K562 (cell line): ENCODE data around the gene EYA3. TPM values are rescaled to one million over a fixed set of nuclear protein-coding genes. Genes with fewer than 3 reads are reported as not detected.
A peak's percentile ranks its signal among the peaks of the same experiment; 100 is the strongest.

Experiments
- ARNT ChIP-seq, 2 experiments: fragments of 450-650 bp; IDR thresholded peaks; 2 replicates each; pipeline ENCODE4 v1.6.1; 2016; ENCODE audit warnings: mild to moderate bottlenecking in 1 of 2
- CTBP1 ChIP-seq: fragments of 450-650 bp; IDR thresholded peaks from 2 replicates; pipeline ENCODE4 v1.6.1; 2016; ENCODE audit warnings: borderline replicate concordance
- GABPB1 ChIP-seq: sonication (generic); formaldehyde crosslinking; IDR thresholded peaks from 2 replicates; pipeline ENCODE4 v1.8.0; 2022; ENCODE audit warnings: mild to moderate bottlenecking, missing genetic modification reagents
- HDAC1 ChIP-seq, 2 experiments: fragments of 450-650 bp; IDR thresholded peaks; 2 replicates each; pipeline ENCODE4 v1.6.1; 2016 to 2017; ENCODE audit warnings: inconsistent platforms in 1 of 2, mild to moderate bottlenecking in 1 of 2, moderate library complexity in 1 of 2
- JUNB ChIP-seq: fragments of 450-650 bp; formaldehyde crosslinking; conservative IDR thresholded peaks from 2 replicates; pipeline ENCODE4 v1.4.0; 2020; ENCODE audit warnings: mild to moderate bottlenecking
- NR2C2 ChIP-seq, 2 experiments: fragments of 200-800 bp in 1 of 2; sonication (Bioruptor generic) in 1 of 2; sonication (generic) in 1 of 2; formaldehyde crosslinking in 1 of 2; IDR thresholded peaks; 2 replicates each; pipeline versions ENCODE4 v1.6.1 to v1.8.0; 2016 to 2022; ENCODE audit warnings: mild to moderate bottlenecking in 1 of 2, missing compliant biosample characterization in 1 of 2, missing genetic modification characterization in 1 of 2, missing genetic modification reagents in 1 of 2
- SMARCA4 ChIP-seq: fragments of 450-650 bp; IDR thresholded peaks from 2 replicates; pipeline ENCODE4 v1.6.1; 2016
- SREBF2 ChIP-seq: sonication (generic); formaldehyde crosslinking; IDR thresholded peaks from 2 replicates; pipeline ENCODE4 v1.4.0; 2020; ENCODE audit warnings: mild to moderate bottlenecking, missing genetic modification reagents
- TCFL5 ChIP-seq: fragments of 250-450 bp; sonication (Bioruptor Pico); conservative IDR thresholded peaks from 2 replicates; pipeline ENCODE4 v1.6.1; 2021; ENCODE audit warnings: mild to moderate bottlenecking, moderate library complexity, matching md5 sums
- TRIM24 ChIP-seq, 2 experiments: fragments of 450-650 bp; IDR thresholded peaks; 2 replicates each; pipeline ENCODE4 v1.6.1; 2016
- ZBTB17 ChIP-seq: fragments of 450-650 bp; formaldehyde crosslinking; IDR thresholded peaks from 2 replicates; pipeline ENCODE4 v1.4.0; 2020; ENCODE audit warnings: mild to moderate bottlenecking
- ZFP36 ChIP-seq: fragments of 150-350 bp; IDR thresholded peaks from 2 replicates; pipeline ENCODE4 v1.6.1; 2018; ENCODE audit warnings: low read length, low read depth; ENCODE audit not compliant: partially characterized antibody
- polyA plus RNA-seq, 8 experiments: library from polyadenylated mRNA; depleted of rRNA in 4 of 8; stranded (reverse) in 5 of 8; unstranded in 3 of 8; fragments of >200 nt; fragmentation: Nextera tagmentation in 2 of 8; fragmentation: Illumina TruSeq in 1 of 8; extraction: Ambion mirVana in 2 of 8; extraction: Trizol in 1 of 8; gene quantifications; 2 replicates each; pipeline versions ENCODE4 v1.2.1 to v1.2.3, GENCODE V29; 2011 to 2014; ENCODE audit warnings: inconsistent platforms in 1 of 8, missing spikeins in 1 of 8
- total RNA-seq, 7 experiments: library from RNA; depleted of rRNA in 6 of 7; stranded (reverse); fragments of >200 nt in 6 of 7; fragmentation: Illumina TruSeq in 2 of 7; extraction: Trizol in 2 of 7; gene quantifications; 2 replicates each; pipeline versions ENCODE4 v1.2.1 to v1.2.3, GENCODE V29; 2011 to 2021; ENCODE audit warnings: low replicate concordance in 1 of 7
- TF ChIP-seq, protein P1 (sequence below): fragments of 450-650 bp; formaldehyde crosslinking; conservative IDR thresholded peaks from 2 replicates; pipeline ENCODE4 v1.4.0; 2022; ENCODE audit warnings: mild to moderate bottlenecking, missing genetic modification characterization
- TF ChIP-seq, protein P2 (sequence below), 3 experiments: fragments of 200-800 bp in 1 of 3; fragments of 250-450 bp in 1 of 3; fragments of 450-650 bp in 1 of 3; sonication (Bioruptor Pico) in 1 of 3; sonication (Bioruptor generic) in 1 of 3; formaldehyde crosslinking in 1 of 3; IDR thresholded peaks; 2 replicates each; pipeline versions ENCODE4 v1.6.1 to v1.8.0; 2016 to 2022; ENCODE audit warnings: mild to moderate bottlenecking in 2 of 3, missing genetic modification characterization in 2 of 3, missing compliant biosample characterization in 1 of 3, moderate library complexity in 1 of 3
- TF ChIP-seq, protein P3 (sequence below): IDR thresholded peaks from 2 replicates; pipeline ENCODE4 v1.6.1; 2011; ENCODE audit warnings: borderline replicate concordance, low read depth, mild to moderate bottlenecking, moderate library complexity, low read length; ENCODE audit not compliant: insufficient read depth, poor library complexity, severe bottlenecking
- TF ChIP-seq, protein P4 (sequence below), 2 experiments: fragments of 450-650 bp; IDR thresholded peaks; 2 replicates each; pipeline ENCODE4 v1.6.1; 2018; ENCODE audit warnings: mild to moderate bottlenecking in 2 of 2, low read depth in 1 of 2; ENCODE audit not compliant: partially characterized antibody in 2 of 2

EYA3 gene
- total and polyA plus RNA-seq, 9 of the 15 experiments (the other 6 are each of a cell fraction or from before 2014, with no cell fraction given), result 21.7 to 64.0 (median 43.6) TPM

DNA sequence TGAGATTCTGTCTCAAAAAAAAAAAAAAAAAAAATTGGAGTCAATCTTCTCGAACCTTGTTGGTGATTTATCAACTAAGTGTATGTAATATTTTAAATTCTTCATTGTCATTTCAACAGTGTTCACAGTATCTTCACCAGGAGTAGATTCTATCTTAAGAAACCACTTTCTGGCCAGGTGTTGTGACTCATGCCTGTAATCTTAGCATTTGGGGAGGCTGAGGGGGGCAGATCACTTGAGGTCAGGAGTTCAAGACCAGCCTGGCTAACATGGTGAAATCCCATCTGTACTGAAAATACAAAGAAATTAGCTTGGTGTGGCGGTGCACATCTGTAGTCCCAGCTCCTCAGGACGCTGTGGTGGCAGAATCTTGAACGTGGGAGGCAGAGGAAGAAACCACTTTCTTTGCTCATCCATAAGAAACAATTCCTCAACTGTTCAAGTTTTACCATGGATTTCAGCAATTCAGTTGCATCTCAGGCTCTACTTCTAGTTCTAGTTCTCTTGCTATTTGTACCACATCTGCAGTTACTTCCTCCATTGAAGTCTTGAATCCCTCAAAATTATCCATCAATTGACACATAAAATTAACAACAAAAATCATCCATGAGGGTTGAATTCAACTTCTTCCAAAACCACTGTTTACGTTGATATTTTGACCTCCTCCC lies 30.4 kb upstream of the EYA3 start (continued):
- TF ChIP-seq, protein P1, sequence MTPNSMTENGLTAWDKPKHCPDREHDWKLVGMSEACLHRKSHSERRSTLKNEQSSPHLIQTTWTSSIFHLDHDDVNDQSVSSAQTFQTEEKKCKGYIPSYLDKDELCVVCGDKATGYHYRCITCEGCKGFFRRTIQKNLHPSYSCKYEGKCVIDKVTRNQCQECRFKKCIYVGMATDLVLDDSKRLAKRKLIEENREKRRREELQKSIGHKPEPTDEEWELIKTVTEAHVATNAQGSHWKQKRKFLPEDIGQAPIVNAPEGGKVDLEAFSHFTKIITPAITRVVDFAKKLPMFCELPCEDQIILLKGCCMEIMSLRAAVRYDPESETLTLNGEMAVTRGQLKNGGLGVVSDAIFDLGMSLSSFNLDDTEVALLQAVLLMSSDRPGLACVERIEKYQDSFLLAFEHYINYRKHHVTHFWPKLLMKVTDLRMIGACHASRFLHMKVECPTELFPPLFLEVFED, result no peak
- TF ChIP-seq CTBP1 (0 out of 2 replicates have a peak, but pooled peaks have one; percentile 19), NR2C2 (CRISPR knock-in tag; IDR thresholded peaks at IDR 0.05) (no peak), NR2C2 (tag; IDR thresholded peaks at IDR 0.05) (peak; percentile 47; the same call in 1 of the 2 replicates), JUNB (CRISPR knock-in tag) (no peak), ZBTB17 (CRISPR knock-in tag) (no peak), ZFP36 (no peak), GABPB1 (CRISPR knock-in tag) (0 out of 2 replicates have a peak, but pooled peaks have one; percentile 32), SMARCA4 (peak; percentile 79), SREBF2 (no peak), TRIM24 (IDR thresholded peaks at IDR 0.05) (peak in 1 of 2 experiments; percentile 25; a peak in 1 of 4 replicates), TCFL5 (CRISPR knock-in tag) (no peak), ARNT (IDR thresholded peaks at IDR 0.05) (no peak), HDAC1 (IDR thresholded peaks at IDR 0.05) (no peak)
- TF ChIP-seq, protein P2, sequence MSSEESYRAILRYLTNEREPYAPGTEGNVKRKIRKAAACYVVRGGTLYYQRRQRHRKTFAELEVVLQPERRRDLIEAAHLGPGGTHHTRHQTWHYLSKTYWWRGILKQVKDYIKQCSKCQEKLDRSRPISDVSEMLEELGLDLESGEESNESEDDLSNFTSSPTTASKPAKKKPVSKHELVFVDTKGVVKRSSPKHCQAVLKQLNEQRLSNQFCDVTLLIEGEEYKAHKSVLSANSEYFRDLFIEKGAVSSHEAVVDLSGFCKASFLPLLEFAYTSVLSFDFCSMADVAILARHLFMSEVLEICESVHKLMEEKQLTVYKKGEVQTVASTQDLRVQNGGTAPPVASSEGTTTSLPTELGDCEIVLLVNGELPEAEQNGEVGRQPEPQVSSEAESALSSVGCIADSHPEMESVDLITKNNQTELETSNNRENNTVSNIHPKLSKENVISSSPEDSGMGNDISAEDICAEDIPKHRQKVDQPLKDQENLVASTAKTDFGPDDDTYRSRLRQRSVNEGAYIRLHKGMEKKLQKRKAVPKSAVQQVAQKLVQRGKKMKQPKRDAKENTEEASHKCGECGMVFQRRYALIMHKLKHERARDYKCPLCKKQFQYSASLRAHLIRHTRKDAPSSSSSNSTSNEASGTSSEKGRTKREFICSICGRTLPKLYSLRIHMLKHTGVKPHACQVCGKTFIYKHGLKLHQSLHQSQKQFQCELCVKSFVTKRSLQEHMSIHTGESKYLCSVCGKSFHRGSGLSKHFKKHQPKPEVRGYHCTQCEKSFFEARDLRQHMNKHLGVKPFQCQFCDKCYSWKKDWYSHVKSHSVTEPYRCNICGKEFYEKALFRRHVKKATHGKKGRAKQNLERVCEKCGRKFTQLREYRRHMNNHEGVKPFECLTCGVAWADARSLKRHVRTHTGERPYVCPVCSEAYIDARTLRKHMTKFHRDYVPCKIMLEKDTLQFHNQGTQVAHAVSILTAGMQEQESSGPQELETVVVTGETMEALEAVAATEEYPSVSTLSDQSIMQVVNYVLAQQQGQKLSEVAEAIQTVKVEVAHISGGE (CRISPR knock-in tag; IDR thresholded peaks at IDR 0.05), result no peak
- TF ChIP-seq, protein P3, sequence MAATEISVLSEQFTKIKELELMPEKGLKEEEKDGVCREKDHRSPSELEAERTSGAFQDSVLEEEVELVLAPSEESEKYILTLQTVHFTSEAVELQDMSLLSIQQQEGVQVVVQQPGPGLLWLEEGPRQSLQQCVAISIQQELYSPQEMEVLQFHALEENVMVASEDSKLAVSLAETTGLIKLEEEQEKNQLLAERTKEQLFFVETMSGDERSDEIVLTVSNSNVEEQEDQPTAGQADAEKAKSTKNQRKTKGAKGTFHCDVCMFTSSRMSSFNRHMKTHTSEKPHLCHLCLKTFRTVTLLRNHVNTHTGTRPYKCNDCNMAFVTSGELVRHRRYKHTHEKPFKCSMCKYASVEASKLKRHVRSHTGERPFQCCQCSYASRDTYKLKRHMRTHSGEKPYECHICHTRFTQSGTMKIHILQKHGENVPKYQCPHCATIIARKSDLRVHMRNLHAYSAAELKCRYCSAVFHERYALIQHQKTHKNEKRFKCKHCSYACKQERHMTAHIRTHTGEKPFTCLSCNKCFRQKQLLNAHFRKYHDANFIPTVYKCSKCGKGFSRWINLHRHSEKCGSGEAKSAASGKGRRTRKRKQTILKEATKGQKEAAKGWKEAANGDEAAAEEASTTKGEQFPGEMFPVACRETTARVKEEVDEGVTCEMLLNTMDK, result no peak
- TF ChIP-seq, protein P4, sequence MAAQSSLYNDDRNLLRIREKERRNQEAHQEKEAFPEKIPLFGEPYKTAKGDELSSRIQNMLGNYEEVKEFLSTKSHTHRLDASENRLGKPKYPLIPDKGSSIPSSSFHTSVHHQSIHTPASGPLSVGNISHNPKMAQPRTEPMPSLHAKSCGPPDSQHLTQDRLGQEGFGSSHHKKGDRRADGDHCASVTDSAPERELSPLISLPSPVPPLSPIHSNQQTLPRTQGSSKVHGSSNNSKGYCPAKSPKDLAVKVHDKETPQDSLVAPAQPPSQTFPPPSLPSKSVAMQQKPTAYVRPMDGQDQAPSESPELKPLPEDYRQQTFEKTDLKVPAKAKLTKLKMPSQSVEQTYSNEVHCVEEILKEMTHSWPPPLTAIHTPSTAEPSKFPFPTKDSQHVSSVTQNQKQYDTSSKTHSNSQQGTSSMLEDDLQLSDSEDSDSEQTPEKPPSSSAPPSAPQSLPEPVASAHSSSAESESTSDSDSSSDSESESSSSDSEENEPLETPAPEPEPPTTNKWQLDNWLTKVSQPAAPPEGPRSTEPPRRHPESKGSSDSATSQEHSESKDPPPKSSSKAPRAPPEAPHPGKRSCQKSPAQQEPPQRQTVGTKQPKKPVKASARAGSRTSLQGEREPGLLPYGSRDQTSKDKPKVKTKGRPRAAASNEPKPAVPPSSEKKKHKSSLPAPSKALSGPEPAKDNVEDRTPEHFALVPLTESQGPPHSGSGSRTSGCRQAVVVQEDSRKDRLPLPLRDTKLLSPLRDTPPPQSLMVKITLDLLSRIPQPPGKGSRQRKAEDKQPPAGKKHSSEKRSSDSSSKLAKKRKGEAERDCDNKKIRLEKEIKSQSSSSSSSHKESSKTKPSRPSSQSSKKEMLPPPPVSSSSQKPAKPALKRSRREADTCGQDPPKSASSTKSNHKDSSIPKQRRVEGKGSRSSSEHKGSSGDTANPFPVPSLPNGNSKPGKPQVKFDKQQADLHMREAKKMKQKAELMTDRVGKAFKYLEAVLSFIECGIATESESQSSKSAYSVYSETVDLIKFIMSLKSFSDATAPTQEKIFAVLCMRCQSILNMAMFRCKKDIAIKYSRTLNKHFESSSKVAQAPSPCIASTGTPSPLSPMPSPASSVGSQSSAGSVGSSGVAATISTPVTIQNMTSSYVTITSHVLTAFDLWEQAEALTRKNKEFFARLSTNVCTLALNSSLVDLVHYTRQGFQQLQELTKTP (IDR thresholded peaks at IDR 0.05; ENCODE audit: low read depth in 1 of 2, partially characterized antibody in 2 of 2), result peak in 1 of 2 experiments; percentile 76
